Ascending aorta (tissue), 2 donors: ENCODE measurements around the gene SZT2. TPM values are rescaled to one million over a fixed set of nuclear protein-coding genes. Genes with fewer than 3 reads are reported as not detected.

Source experiments
- DNase-seq, 2 donors: peaks; one replicate each; pipeline ENCODE4 v3.0.0-alpha.2; 2019; ENCODE audit warnings: low spot score in 2 of 2
- H3K27ac ChIP-seq, 2 donors: fragments of 200-600 bp; sonication (generic); one replicate each; pipeline ENCODE4 v1.5.1; 2016 to 2017; ENCODE audit warnings: mild to moderate bottlenecking in 1 of 2
- H3K27me3 ChIP-seq: fragments of 200-600 bp; sonication (generic); one replicate; pipeline ENCODE4 v1.5.1; 2017
- H3K36me3 ChIP-seq, 2 donors: fragments of 200-600 bp; sonication (generic); one replicate each; pipeline ENCODE4 v1.5.1; 2016
- H3K4me1 ChIP-seq, 2 donors: fragments of 200-600 bp; sonication (generic); one replicate each; pipeline ENCODE4 v1.5.1; 2016 to 2017; ENCODE audit warnings: mild to moderate bottlenecking in 1 of 2
- H3K4me3 ChIP-seq, 2 donors: fragments of 200-600 bp; sonication (generic); one replicate each; pipeline ENCODE4 v1.5.1; 2016 to 2017; ENCODE audit warnings: mild to moderate bottlenecking in 1 of 2
- H3K9me3 ChIP-seq, 2 donors: fragments of 200-600 bp; sonication (generic); one replicate each; pipeline ENCODE4 v1.5.1; 2016
- CTCF ChIP-seq, 3 experiments: fragments of 200-600 bp in 2 of 3; fragments of 450-650 bp in 1 of 3; sonication (generic) in 2 of 3; IDR thresholded peaks; one replicate each; pipeline ENCODE4 v1.5.1; 2016 to 2019; ENCODE audit warnings: antibody characterized with exemption in 3 of 3, mild to moderate bottlenecking in 1 of 3, moderate library complexity in 1 of 3
- intact Hi-C: fragments of 100-400 bp; cut with DNase I; formaldehyde crosslinking; loops from one replicate; pipeline ENCODE4 v1.15.1; 2023
- total RNA-seq: library from RNA; depleted of rRNA; stranded (reverse); fragments of >200 nt; gene quantifications from one replicate; pipeline ENCODE4 v1.1.0, GENCODE V29; 2016

Gene SZT2
- total RNA-seq, 1 donor from 2014 or later = 35.9 TPM

GRCh38 chr1:43438006-43438405 lies 48.3 kb downstream of the SZT2 start:
- no peak for TF ChIP-seq CTCF (IDR thresholded peaks at IDR 0.05)
- intact Hi-C loops = no loop called here
- H3K36me3 ChIP-seq = peaks cover 32 to 72% of the 10 kb centered on the region in 2 donors
- no peak for DNase-seq
- H3K27me3 ChIP-seq = no peaks in the 10 kb centered on the region
- H3K4me3 ChIP-seq = no peak overlapping the region
- H3K4me1 ChIP-seq = no peaks in the 10 kb centered on the region
- H3K27ac ChIP-seq = no peak overlapping the region
- no peaks in the 10 kb centered on the region for H3K9me3 ChIP-seq

- TF ChIP-seq CTCF (IDR thresholded peaks at IDR 0.05) = no peak
- Histone ChIP-seq H3K9me3 (no peaks in the 10 kb centered on the region), H3K4me3 (no peak overlapping the region), H3K27me3 (no peaks in the 10 kb centered on the region), H3K27ac (no peak overlapping the region), H3K4me1 (no peaks in the 10 kb centered on the region), H3K36me3 (peaks cover 34 to 72% of the 10 kb centered on the region in 2 donors)
- intact Hi-C loops = no loop called here
- DNase-seq = peak in 1 of 2 donors; percentile 56
Measured at GRCh38 chr1:43438576-43438952, 48.9 kb downstream of the SZT2 start.

GRCh38 chr1:43438953-43439581 lies 49.4 kb downstream of the SZT2 start:
- no peak for TF ChIP-seq CTCF (IDR thresholded peaks at IDR 0.05)
- H3K36me3 ChIP-seq = peaks cover 34 to 72% of the 10 kb centered on the region in 2 donors
- intact Hi-C loops = no loop called here

GRCh38 chr1:43439781-43440180 lies 50.1 kb downstream of the SZT2 start:
- Histone ChIP-seq H3K4me1 (no peaks in the 10 kb centered on the region), H3K27me3 (no peaks in the 10 kb centered on the region), H3K27ac (no peak overlapping the region), H3K4me3 (no peak overlapping the region), H3K9me3 (no peaks in the 10 kb centered on the region), H3K36me3 (peaks cover 40 to 75% of the 10 kb centered on the region in 2 donors)
- TF ChIP-seq CTCF (IDR thresholded peaks at IDR 0.05) = no peak
- peak in 1 of 2 donors; percentile 58 for DNase-seq
- intact Hi-C loops = no loop called here

More at GRCh38 chr1:43438953-43439581, 49.4 kb downstream of the SZT2 start:
- no peaks in the 10 kb centered on the region for H3K4me1 ChIP-seq
- H3K27ac ChIP-seq = no peak overlapping the region
- DNase-seq = peak in 1 of 2 donors; percentile 50
- H3K4me3 ChIP-seq = no peak overlapping the region
- no peaks in the 10 kb centered on the region for H3K9me3 ChIP-seq
- H3K27me3 ChIP-seq = no peaks in the 10 kb centered on the region

GRCh38 chr1:43440358-43440757 lies 50.7 kb downstream of the SZT2 start:
- H3K27me3 ChIP-seq = no peaks in the 10 kb centered on the region
- peak in 1 of 2 donors; percentile 46 for DNase-seq
- no peak overlapping the region for H3K27ac ChIP-seq
- intact Hi-C loops = no loop called here
- peaks cover 45 to 77% of the 10 kb centered on the region in 2 donors for H3K36me3 ChIP-seq
- H3K9me3 ChIP-seq = no peaks in the 10 kb centered on the region
- H3K4me1 ChIP-seq = no peaks in the 10 kb centered on the region
- TF ChIP-seq CTCF (IDR thresholded peaks at IDR 0.05) = no peak
- H3K4me3 ChIP-seq = no peak overlapping the region
